Progenitor cell of endocrine pancreas (in vitro differentiated cells): Measurements from ENCODE around the gene PYY. TPM values are rescaled to one million over a fixed set of nuclear protein-coding genes. Genes with fewer than 3 reads are reported as not detected.
"Not testable (repeated sequence)": the region's sequence is repeated elsewhere in the genome, so short reads cannot be mapped to it uniquely, and the experiment has no call there.

ENCODE experiments used
- DNase-seq: peaks from one replicate; pipeline ENCODE4 v3.0.0; 2021; ENCODE audit warnings: low spot score; ENCODE audit not compliant: unreplicated experiment
- H3K27ac Mint-ChIP-seq: 2 replicates; pipeline ENCODE4 v1.8.0; 2021; ENCODE audit warnings: mild to moderate bottlenecking, moderate library complexity, mixed read lengths
- H3K27me3 Mint-ChIP-seq: 2 replicates; pipeline ENCODE4 v1.8.0; 2021; ENCODE audit warnings: mixed read lengths
- H3K36me3 Mint-ChIP-seq: 2 replicates; pipeline ENCODE4 v1.8.0; 2022; ENCODE audit warnings: mixed read lengths; ENCODE audit not compliant: insufficient read depth
- H3K4me1 Mint-ChIP-seq: 2 replicates; pipeline ENCODE4 v1.8.0; 2021; ENCODE audit warnings: low read depth, mixed read lengths
- H3K4me3 Mint-ChIP-seq: 2 replicates; pipeline ENCODE4 v1.8.0; 2021; ENCODE audit warnings: low read depth, mild to moderate bottlenecking, moderate library complexity, mixed read lengths
- H3K9me3 Mint-ChIP-seq: 2 replicates; pipeline ENCODE4 v1.8.0; 2021; ENCODE audit warnings: low read depth, mixed read lengths
- CTCF ChIP-seq: fragments of 200-600 bp; sonication (generic); IDR thresholded peaks from one replicate; pipeline ENCODE4 v1.5.0; 2021; ENCODE audit warnings: antibody characterized with exemption, mild to moderate bottlenecking; ENCODE audit not compliant: unreplicated experiment
- total RNA-seq: library from RNA; stranded (reverse); gene quantifications from 2 replicates; pipeline ENCODE4 v1.2.1, GENCODE V29; 2021

PYY gene
- total RNA-seq, 1 donor from 2014 or later = 0.84 TPM

- Mint-ChIP-seq H3K4me1 (no peaks in the 10 kb centered on the region), H3K27ac (no peak overlapping the region), H3K9me3 (no peaks in the 10 kb centered on the region), H3K4me3 (no peak overlapping the region), H3K27me3 (peaks cover 43% of the 10 kb centered on the region), H3K36me3 (no peaks in the 10 kb centered on the region)
- DNase-seq = no peak
- no peak for TF ChIP-seq CTCF
Measured at GRCh38 chr17:43970366-43970765, 16.6 kb upstream of the PYY start.

DNA sequence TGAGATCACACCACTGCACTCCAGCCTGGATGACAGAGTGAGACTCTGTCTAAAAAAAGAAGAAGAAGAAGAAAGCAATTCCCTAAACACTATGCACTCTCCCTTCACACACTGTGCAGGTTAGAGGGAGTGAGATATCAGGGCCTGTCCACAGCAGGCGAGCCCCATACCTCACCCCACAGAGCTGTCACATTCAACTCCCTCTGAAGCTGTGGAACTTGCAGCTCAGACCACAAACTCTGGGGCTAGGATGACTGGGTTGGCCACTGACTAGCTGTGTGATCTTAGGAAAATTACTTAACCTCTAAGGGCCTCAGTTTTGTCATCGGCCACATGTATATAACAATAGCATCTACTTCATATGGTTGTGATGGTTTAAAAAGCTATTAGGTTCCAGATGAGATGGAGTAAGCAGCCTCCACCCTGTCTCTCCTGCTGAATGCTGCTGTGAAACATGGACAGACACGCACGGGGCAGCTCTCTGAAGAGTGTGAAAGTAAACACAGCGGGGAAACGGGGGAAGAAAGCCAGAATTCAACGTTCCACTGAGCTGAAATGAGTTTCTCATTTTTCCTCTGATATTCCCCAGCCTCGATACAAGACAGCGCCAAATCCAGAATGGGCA lies 13.6 kb upstream of the PYY start:
- Mint-ChIP-seq H3K36me3 (no peaks in the 10 kb centered on the region), H3K4me1 (no peaks in the 10 kb centered on the region), H3K9me3 (no peaks in the 10 kb centered on the region), H3K4me3 (no peak overlapping the region), H3K27ac (no peak overlapping the region), H3K27me3 (peaks cover 47% of the 10 kb centered on the region)
- DNase-seq = no peak
- TF ChIP-seq CTCF = no peak

DNA sequence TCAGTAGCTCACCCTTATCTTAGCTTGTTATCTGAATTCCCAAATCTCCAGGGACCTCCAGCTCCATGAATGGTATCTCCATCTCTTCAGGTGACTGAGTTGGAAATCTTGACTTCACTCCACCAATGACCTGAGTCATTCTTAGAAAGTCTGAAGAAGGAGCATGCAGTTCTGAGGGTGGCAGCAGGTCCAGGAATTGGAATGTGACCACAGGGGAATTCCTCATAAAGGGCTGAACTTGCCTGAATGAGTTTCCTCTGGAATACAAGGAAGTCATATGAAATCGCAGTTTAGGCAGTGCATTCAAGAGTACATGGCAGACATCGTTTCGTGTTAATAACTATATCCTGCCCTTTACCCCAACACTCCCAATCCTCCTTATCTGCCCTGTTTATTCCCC lies 12.5 kb upstream of the PYY start:
- no peak for DNase-seq
- no peak for TF ChIP-seq CTCF
- Mint-ChIP-seq H3K4me1 (no peaks in the 10 kb centered on the region), H3K36me3 (no peaks in the 10 kb centered on the region), H3K9me3 (no peaks in the 10 kb centered on the region), H3K27ac (no peak overlapping the region), H3K4me3 (no peak overlapping the region), H3K27me3 (peaks cover 50% of the 10 kb centered on the region)

DNA sequence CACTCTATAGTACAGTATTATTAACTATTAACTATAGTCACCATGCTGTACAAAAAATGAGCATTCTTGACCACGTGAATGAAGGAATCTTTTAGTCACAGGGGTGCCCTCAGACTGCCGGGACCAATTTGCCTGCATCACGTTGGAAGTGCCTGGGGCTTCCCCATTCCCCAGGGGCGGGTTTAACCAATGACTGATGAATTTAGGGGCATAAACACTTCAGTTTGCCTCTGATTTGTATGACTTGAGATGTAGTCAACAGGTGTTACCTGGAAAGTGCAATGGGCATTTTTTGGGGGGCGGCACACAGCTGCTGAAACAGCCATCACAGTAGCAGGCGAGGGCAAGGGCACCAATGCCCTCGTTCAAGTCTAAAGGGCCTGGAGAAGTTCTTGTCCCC lies 8.7 kb upstream of the PYY start:
- DNase-seq = no peak
- no peak for TF ChIP-seq CTCF
- H3K9me3 Mint-ChIP-seq = no peaks in the 10 kb centered on the region
- H3K36me3 Mint-ChIP-seq = no peaks in the 10 kb centered on the region
- H3K27me3 Mint-ChIP-seq = peaks cover 42% of the 10 kb centered on the region
- no peaks in the 10 kb centered on the region for H3K4me1 Mint-ChIP-seq
- no peak overlapping the region for H3K27ac Mint-ChIP-seq
- H3K4me3 Mint-ChIP-seq = no peak overlapping the region

- TF ChIP-seq CTCF = no peak
- Mint-ChIP-seq H3K9me3 (no peaks in the 10 kb centered on the region), H3K4me3 (no peak overlapping the region), H3K36me3 (no peaks in the 10 kb centered on the region), H3K4me1 (no peaks in the 10 kb centered on the region), H3K27ac (no peak overlapping the region), H3K27me3 (peaks cover 38% of the 10 kb centered on the region)
- DNase-seq = no peak
Measured at GRCh38 chr17:43961954-43962353, 8.2 kb upstream of the PYY start.

DNA sequence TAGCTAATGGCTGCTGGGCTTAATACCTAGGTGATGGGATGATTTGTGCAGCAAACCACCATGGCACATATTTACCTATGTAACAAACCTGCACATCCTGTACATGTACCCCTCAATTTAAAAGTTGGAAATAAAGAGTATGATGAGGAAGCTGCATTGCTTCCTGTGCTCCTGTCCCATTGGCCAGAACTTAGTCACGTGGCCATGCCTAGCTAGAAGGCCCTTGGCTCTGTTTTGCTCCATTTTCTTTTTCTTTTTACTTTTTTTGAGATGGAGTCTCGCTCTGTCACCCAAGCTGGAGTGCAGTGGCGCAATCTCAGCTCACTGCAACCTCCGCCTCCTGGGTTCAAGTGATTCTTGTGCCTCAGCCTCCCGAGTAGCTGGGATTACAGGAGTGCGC lies 7.6 kb upstream of the PYY start:
- not testable (repeated sequence) for H3K4me1 Mint-ChIP-seq, DNase-seq, H3K36me3 Mint-ChIP-seq, H3K4me3 Mint-ChIP-seq, H3K9me3 Mint-ChIP-seq, H3K27ac Mint-ChIP-seq
- H3K27me3 Mint-ChIP-seq = peaks cover 37% of the 10 kb centered on the region
